Measurements from ENCODE around the gene OR51L1.

The OR51L1 gene

DNA sequence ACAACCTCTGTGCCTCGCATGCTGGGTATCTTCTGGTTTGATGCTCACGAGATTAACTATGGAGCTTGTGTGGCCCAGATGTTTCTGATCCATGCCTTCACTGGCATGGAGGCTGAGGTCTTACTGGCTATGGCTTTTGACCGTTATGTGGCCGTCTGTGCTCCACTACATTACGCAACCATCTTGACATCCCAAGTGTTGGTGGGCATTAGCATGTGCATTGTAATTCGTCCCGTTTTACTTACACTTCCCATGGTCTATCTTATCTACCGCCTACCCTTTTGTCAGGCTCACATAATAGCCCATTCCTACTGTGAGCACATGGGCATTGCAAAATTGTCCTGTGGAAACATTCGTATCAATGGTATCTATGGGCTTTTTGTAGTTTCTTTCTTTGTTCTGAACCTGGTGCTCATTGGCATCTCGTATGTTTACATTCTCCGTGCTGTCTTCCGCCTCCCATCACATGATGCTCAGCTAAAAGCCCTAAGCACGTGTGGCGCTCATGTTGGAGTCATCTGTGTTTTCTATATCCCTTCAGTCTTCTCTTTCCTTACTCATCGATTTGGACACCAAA is 52.2 kb downstream of the OR51L1 start:
- no peak for DNase-seq (ENCODE audit: low spot score)

Data from LoVo (cell line).